SU-DHL-6 (cell line): ENCODE data around the gene MT3.

Source experiments
- CTCF ChIP-seq: fragments of 200-600 bp; sonication (generic); IDR thresholded peaks from one replicate; pipeline ENCODE4 v1.5.1; 2017; ENCODE audit warnings: antibody characterized with exemption, mild to moderate bottlenecking, low read length, moderate library complexity; ENCODE audit not compliant: insufficient read depth, poor library complexity, severe bottlenecking
- EZH2phosphoT487 ChIP-seq: fragments of 200-600 bp; sonication (generic), shearing (Covaris generic); conservative IDR thresholded peaks from 2 replicates; pipeline ENCODE4 v1.6.1; 2018; ENCODE audit warnings: mild to moderate bottlenecking, antibody characterized with exemption, low read length, moderate library complexity, mixed read lengths

GRCh38 chr16:56625943-56626654 lies 36.8 kb downstream of the MT3 start:
- TF ChIP-seq CTCF (no peak), EZH2phosphoT487 (no peak)
